UCSD-AML1 (cell line): ENCODE results near the gene NLGN3.

Source experiments
- DNase-seq: peaks from one replicate; lab custom pipeline; 2025; ENCODE audit not compliant: unreplicated experiment; lab: John Stamatoyannopoulos, UW

Gene NLGN3

GRCh38 chrX:71144651-71145050 is at the start of gene NLGN3:
Gene NLGN3, plus strand, starts transcription at chrX:71144841. Its CDS starts 2,909 bp downstream, at chrX:71147750.
- DNase-seq: no peak

GRCh38 chrX:71095033-71095432 is 49.6 kb upstream of the NLGN3 start:
- no peak for DNase-seq

- peak; percentile 85 for DNase-seq
Observed at GRCh38 chrX:71095555-71095980, 49.1 kb upstream of the NLGN3 start, which contains the start of gene FOXO4. Gene FOXO4, plus strand, starts transcription at chrX:71095851. Its CDS starts 678 bp downstream, at chrX:71096529.

DNA sequence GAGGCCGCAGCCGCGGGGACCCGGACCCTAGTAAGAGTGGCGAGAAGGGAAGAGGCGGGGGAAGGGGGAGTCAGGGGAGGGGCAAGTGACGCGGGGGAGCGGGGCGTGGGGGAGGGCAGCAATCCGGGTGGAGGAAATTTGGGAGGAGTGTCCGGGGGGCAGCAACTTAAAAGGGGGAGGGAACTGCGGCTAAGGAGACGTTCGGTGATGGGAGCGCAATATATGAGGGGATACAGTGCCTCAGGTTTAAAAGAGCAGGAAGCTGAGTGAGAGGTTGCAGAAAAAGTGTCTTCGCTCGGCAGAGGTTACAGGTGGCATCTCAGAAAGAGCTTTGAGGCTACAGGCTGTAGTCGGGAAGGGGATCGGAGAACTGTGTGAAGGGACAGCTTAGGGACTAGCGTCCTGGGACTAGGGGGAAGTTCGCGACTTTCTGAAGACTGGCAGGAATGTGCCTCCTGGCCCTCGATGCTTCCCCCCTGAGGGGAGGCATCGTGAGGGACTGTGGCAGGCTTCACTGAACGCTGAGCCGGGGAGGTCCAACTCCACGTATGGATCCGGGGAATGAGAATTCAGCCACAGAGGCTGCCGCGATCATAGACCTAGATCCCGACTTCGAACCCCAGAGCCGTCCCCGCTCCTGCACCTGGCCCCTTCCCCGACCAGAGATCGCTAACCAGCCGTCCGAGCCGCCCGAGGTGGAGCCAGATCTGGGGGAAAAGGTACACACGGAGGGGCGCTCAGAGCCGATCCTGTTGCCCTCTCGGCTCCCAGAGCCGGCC is 48.5 kb upstream of the NLGN3 start:
- DNase-seq: no peak

- no peak for DNase-seq
Observed at GRCh38 chrX:71096760-71097032, 47.9 kb upstream of the NLGN3 start.

- DNase-seq: peak; percentile 64
Observed at GRCh38 chrX:71098302-71098701, 46.3 kb upstream of the NLGN3 start.

GRCh38 chrX:71098951-71099506 is 45.6 kb upstream of the NLGN3 start:
- no peak for DNase-seq

- DNase-seq: no peak
Observed at GRCh38 chrX:71099736-71100135, 44.9 kb upstream of the NLGN3 start.

GRCh38 chrX:71100581-71101505 is 43.8 kb upstream of the NLGN3 start:
- no peak for DNase-seq

DNA sequence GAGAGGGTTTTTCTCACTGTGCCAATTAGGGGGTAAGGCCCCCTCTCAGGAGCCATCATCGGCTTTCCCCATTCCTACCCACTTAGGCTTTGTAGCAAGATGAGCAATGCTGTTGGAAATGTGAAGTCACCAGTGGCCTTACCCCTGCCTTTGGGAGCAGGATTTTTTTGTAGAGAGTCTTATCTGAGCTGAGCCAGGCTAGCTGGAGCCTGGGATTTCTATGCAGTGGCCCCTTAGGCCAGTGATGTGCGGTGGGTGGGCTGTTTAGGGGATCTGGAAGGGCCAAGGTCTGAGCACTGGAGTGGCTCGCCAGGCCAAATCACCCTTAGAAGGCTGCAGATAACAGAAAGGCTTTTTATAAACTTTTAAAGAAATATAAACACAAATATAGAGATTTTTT is 42.3 kb upstream of the NLGN3 start:
- no peak for DNase-seq

DNA sequence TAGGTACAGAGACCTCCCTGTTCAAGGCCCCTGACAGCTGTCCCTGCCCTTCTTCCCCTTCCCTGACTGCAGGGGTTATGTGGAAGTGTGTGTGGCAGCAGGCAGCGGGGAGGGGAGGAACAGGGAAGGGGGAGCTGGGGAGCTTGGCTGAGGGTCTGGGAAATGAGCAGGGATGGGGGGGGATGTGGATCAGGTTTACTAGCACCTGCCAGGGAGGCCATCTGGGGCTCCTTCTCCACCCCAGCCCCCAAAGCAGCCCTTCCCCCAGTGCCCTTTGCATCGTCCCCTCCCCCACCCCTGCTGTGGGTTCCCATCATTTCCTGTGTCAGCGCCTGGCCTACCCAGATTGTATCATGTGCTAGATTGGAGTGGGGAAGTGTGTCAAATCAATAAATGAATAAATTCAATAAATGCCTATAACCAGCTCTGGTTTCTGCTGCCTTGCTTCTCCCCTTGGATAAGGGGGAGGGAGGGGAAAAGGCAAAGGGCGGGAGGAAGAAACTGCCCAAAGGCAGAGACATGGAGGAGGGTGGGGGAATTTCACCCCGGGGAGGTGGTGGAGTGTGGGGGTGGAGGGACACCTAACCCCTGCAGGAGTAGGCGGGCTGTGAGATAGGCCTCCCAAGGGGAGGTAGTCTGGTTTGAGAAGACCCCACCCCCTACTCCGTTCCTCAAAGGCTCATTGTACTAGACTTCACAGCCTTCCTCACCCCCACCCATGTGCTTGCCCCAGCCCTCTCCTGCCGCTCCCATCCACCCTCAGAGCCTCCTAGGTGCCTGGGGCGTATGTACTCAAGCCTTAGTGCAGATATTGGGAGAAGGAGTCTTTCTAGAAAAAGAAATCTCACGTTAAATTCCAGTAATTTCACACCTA is 41.3 kb upstream of the NLGN3 start:
- DNase-seq: peak; percentile 75

- DNase-seq: no peak
Observed at GRCh38 chrX:71105628-71106027, 39.0 kb upstream of the NLGN3 start.

- DNase-seq: no peak
Observed at GRCh38 chrX:71106427-71106826, 38.2 kb upstream of the NLGN3 start, which contains the start of gene CXorf65. Gene CXorf65, minus strand, starts transcription at chrX:71106740. Its CDS starts 184 bp downstream, at chrX:71106556.

- DNase-seq: no peak
Observed at GRCh38 chrX:71107245-71107644, 37.4 kb upstream of the NLGN3 start.

- peak; percentile 36 for DNase-seq
Observed at GRCh38 chrX:71107762-71108360, 36.8 kb upstream of the NLGN3 start.

- DNase-seq: no peak
Observed at GRCh38 chrX:71109051-71109450, 35.6 kb upstream of the NLGN3 start.

DNA sequence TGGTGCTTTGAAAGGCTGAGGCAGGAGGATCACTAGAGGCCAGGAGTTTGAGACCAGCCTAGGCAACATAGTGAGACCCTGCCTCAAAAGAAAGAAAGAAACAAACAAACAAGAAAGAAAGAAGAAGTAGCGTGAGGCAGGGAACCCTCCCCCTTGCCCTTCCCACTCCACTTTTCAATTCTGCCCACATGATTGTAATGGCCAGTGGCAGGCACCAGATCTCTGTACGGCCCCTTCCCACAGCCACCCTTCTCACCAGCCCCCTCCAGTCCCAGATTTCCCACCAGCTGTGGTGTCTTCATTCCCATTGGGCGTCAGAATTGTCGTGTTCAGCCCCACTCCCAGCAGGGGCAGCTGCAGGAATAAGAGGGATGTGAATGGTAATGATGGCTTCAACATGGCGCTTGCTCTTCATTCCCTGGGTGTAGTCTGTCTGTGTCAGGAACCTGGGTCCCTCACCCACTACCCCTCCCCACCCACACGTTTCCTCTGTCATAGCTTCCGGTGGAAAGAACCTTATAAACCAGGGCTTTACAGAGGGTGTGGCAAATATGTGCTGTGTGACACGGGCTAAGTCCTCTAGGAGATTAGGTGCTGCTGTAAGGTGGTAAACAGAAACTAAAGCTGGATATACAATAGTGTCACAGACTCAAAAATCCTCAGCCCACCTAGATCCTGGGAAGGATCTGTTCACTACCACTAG is 33.3 kb upstream of the NLGN3 start, which contains the start of gene IL2RG:
IL2RG (minus strand) TSS at position 437 of the 703 bp plus-strand sequence; CDS start at position 399, 38 bp downstream.
- peak; percentile 65 for DNase-seq

- DNase-seq: no peak
Observed at GRCh38 chrX:71111921-71112431, 32.7 kb upstream of the NLGN3 start.

DNA sequence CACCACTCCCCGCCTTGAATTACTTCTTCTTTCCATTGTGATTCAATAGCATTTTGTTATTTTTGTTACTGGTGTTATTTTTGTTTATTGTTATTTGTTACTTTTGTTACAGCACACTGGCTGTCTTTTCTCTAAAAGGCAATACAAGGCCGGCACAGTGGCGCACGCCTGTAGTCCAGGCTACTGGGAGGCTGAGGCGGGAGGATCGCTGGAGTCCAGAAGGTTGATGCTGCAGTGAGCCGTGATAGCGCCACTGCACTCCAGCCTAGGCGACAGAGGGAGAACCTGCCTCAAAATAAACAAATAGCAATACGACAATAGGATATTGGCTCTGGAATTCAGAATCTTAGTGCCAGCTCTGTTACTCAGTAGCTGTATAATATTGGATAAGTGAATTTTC is 27.3 kb upstream of the NLGN3 start:
- DNase-seq: no peak
